GM06990 (cell line): Measurements from ENCODE around the gene IRF2BPL.

ENCODE experiments used
- DNase-seq: peaks from one replicate; pipeline ENCODE4 v3.0.0-alpha.2; 2011; ENCODE audit not compliant: insufficient read length; ENCODE audit errors: extremely low read depth
- H3K27me3 ChIP-seq: replicated peaks from 2 replicates; pipeline ENCODE4 v1.6.0; 2011; ENCODE audit warnings: low read length; ENCODE audit not compliant: control insufficient read depth, insufficient read depth
- H3K36me3 ChIP-seq: 2 replicates; pipeline ENCODE4 v1.5.1; 2011; ENCODE audit warnings: low read length; ENCODE audit not compliant: control insufficient read depth, insufficient read depth
- H3K4me3 ChIP-seq: replicated peaks from 2 replicates; pipeline ENCODE4 v1.5.1; 2011; ENCODE audit warnings: low read depth, mild to moderate bottlenecking, control low read depth, low read length
- CTCF ChIP-seq: IDR thresholded peaks from 2 replicates; pipeline ENCODE4 v1.5.1; 2011; ENCODE audit warnings: low read length, control low read depth, mild to moderate bottlenecking, inconsistent platforms; ENCODE audit not compliant: insufficient read depth, poor library complexity, severe bottlenecking

Gene IRF2BPL

GRCh38 chr14:77039285-77040058 lies 11.0 kb upstream of the IRF2BPL start:
- no peak for DNase-seq
- H3K36me3 ChIP-seq = no peaks in the 10 kb centered on the region
- TF ChIP-seq CTCF = no peak
- peak overlapping the region; percentile 47 for H3K4me3 ChIP-seq
- H3K27me3 ChIP-seq = no peaks in the 10 kb centered on the region

GRCh38 chr14:77037938-77038568 lies 9.5 kb upstream of the IRF2BPL start:
- H3K36me3 ChIP-seq = no peaks in the 10 kb centered on the region
- no peaks in the 10 kb centered on the region for H3K27me3 ChIP-seq
- no peak for TF ChIP-seq CTCF
- H3K4me3 ChIP-seq = no peak overlapping the region
- no peak for DNase-seq

- DNase-seq = no peak
- H3K4me3 ChIP-seq = no peak overlapping the region
- no peak for TF ChIP-seq CTCF
These were observed 8.9 kb upstream of the IRF2BPL start for GRCh38 chr14:77037215-77037937.

GRCh38 chr14:77036484-77037214 lies 8.1 kb upstream of the IRF2BPL start:
- DNase-seq = no peak
- no peak for TF ChIP-seq CTCF
- Histone ChIP-seq H3K27me3 (no peaks in the 10 kb centered on the region), H3K4me3 (no peak overlapping the region), H3K36me3 (no peaks in the 10 kb centered on the region)

More at GRCh38 chr14:77037215-77037937, 8.9 kb upstream of the IRF2BPL start:
- Histone ChIP-seq H3K36me3 (no peaks in the 10 kb centered on the region), H3K27me3 (no peaks in the 10 kb centered on the region)

- H3K4me3 ChIP-seq = no peak overlapping the region
- DNase-seq = no peak
- no peaks in the 10 kb centered on the region for H3K36me3 ChIP-seq
- H3K27me3 ChIP-seq = no peaks in the 10 kb centered on the region
- no peak for TF ChIP-seq CTCF
These were observed 6.8 kb upstream of the IRF2BPL start for GRCh38 chr14:77035267-77035666.
